HCT116 (cell line): ENCODE results near the gene TMEM222. TPM values are rescaled to one million over a fixed set of nuclear protein-coding genes. Genes with fewer than 3 reads are reported as not detected.

Experiments used
- ATAC-seq: fragments of 200-7000 bp; cut with Tn5 transposase; 2 replicates; pipeline ENCODE4 v1.9.1; 2020; ENCODE audit warnings: mild to moderate bottlenecking, moderate library complexity
- BruUV-seq: library from RNA; stranded (reverse); fragments of 400-500 nt; replicated peaks from 2 replicates; lab custom pipeline; 2021; lab: Mats Ljungman, UMichigan
- CTCF ChIA-PET: fragments of 300-600 bp; sonication (Branson Sonifier 250); formaldehyde crosslinking; loops from one replicate; lab custom pipeline; 2021; ENCODE audit warnings: antibody characterized with exemption; lab: Charles Lee
- POLR2A ChIA-PET: fragments of 300-600, 350-600 bp; sonication (Branson Sonifier 250); formaldehyde crosslinking; loops from one replicate; lab custom pipeline; 2021; ENCODE audit warnings: antibody characterized with exemption; lab: Charles Lee
- RAD21 ChIA-PET, 2 experiments: fragments of 300-600 bp; sonication (Branson Sonifier 250); formaldehyde crosslinking; loops; one replicate each; lab custom pipeline; 2023; ENCODE audit warnings: low total read pairs in 2 of 2; ENCODE audit not compliant: uncharacterized antibody in 2 of 2, unreplicated experiment in 2 of 2, low non-redundant PET in 1 of 2; lab: Charles Lee
- DNase-seq: peaks from one replicate; pipeline ENCODE4 v3.0.0-alpha.2; 2010; ENCODE audit warnings: low read depth, low spot score
- H2AFZ ChIP-seq: fragments of 200-600 bp; shearing (Covaris generic), sonication (generic); 2 replicates; pipeline ENCODE4 v1.6.1; 2017; ENCODE audit warnings: low read depth, mixed run types, mixed read lengths, antibody characterized with exemption, low read length; ENCODE audit not compliant: poor library complexity, severe bottlenecking
- H3K27ac ChIP-seq: 2 replicates; pipeline ENCODE4 v1.5.1; 2012; ENCODE audit warnings: low read depth, low read length
- H3K27me3 ChIP-seq: fragments of 200-600 bp; sonication (generic); 2 replicates; pipeline ENCODE4 v1.6.1; 2016; ENCODE audit warnings: mixed run types, low read length, mixed read lengths; ENCODE audit not compliant: insufficient read depth
- H3K36me3 ChIP-seq, 2 experiments: fragments of 200-500 bp in 1 of 2; fragments of 200-600 bp in 1 of 2; sonication (Bioruptor generic) in 1 of 2; sonication (generic) in 1 of 2; 2 replicates each; pipeline versions ENCODE4 v1.5.1 to v1.6.1; 2014 to 2016; ENCODE audit warnings: low read length in 2 of 2, inconsistent platforms in 1 of 2, mixed read lengths in 1 of 2, mixed run types in 1 of 2; ENCODE audit not compliant: insufficient read depth in 2 of 2, control insufficient read depth in 1 of 2
- H3K4me1 ChIP-seq, 2 experiments: fragments of 200-600 bp in 1 of 2; sonication (generic) in 1 of 2; 2 replicates each; pipeline versions ENCODE4 v1.5.1 to v1.6.1; 2012 to 2017; ENCODE audit warnings: low read length in 2 of 2, inconsistent platforms in 1 of 2, mild to moderate bottlenecking in 1 of 2, mixed read lengths in 1 of 2, mixed run types in 1 of 2, moderate library complexity in 1 of 2; ENCODE audit not compliant: insufficient read depth in 2 of 2, control insufficient read depth in 1 of 2
- H3K4me2 ChIP-seq: fragments of 200-600 bp; sonication (generic); 2 replicates; pipeline ENCODE4 v1.6.1; 2017; ENCODE audit warnings: mixed run types, low read length, mixed read lengths
- H3K4me3 ChIP-seq, 2 experiments: fragments of 200-600 bp in 1 of 2; sonication (generic) in 1 of 2; replicated peaks in 1 of 2; 2 replicates each; pipeline ENCODE4 v1.5.1; 2011 to 2016; ENCODE audit warnings: low read length in 2 of 2, control low read depth in 1 of 2, low read depth in 1 of 2, mild to moderate bottlenecking in 1 of 2, mixed read lengths in 1 of 2, mixed run types in 1 of 2
- H3K79me2 ChIP-seq: fragments of 200-600 bp; sonication (generic); 2 replicates; pipeline ENCODE4 v1.6.1; 2017; ENCODE audit warnings: mild to moderate bottlenecking, mixed run types, low read length, moderate library complexity, mixed read lengths; ENCODE audit not compliant: insufficient read depth
- H3K9ac ChIP-seq: fragments of 200-600 bp; sonication (generic); 2 replicates; pipeline ENCODE4 v1.6.1; 2016; ENCODE audit warnings: low read length, mixed read lengths
- H3K9me2 ChIP-seq: fragments of 200-600 bp; sonication (generic), shearing (Covaris generic); 2 replicates; pipeline ENCODE4 v1.6.1; 2017; ENCODE audit warnings: mixed run types, mild to moderate bottlenecking, moderate library complexity; ENCODE audit not compliant: insufficient read depth
- H3K9me3 ChIP-seq, 2 experiments: fragments of 200-500 bp in 1 of 2; fragments of 200-600 bp in 1 of 2; sonication (Bioruptor generic) in 1 of 2; sonication (generic) in 1 of 2; 2 replicates each; pipeline ENCODE4 v1.6.1; 2014 to 2017; ENCODE audit warnings: low read length in 2 of 2, mixed read lengths in 2 of 2, inconsistent platforms in 1 of 2, low read depth in 1 of 2, mild to moderate bottlenecking in 1 of 2, mixed run types in 1 of 2, moderate library complexity in 1 of 2; ENCODE audit not compliant: control insufficient read depth in 1 of 2, insufficient read depth in 1 of 2
- H4K20me1 ChIP-seq: fragments of 200-600 bp; sonication (generic), shearing (Covaris generic); 2 replicates; pipeline ENCODE4 v1.6.1; 2017; ENCODE audit warnings: mixed run types, mild to moderate bottlenecking, moderate library complexity; ENCODE audit not compliant: insufficient read depth
- ATF3 ChIP-seq: IDR thresholded peaks from 2 replicates; pipeline ENCODE4 v1.6.1; 2012
- CBX3 ChIP-seq: IDR thresholded peaks from 2 replicates; pipeline ENCODE4 v1.6.1; 2012; ENCODE audit warnings: low read depth
- CEBPB ChIP-seq: IDR thresholded peaks from 2 replicates; pipeline ENCODE4 v1.6.1; 2012; ENCODE audit warnings: low read depth
- ELF1 ChIP-seq: IDR thresholded peaks from 2 replicates; pipeline ENCODE4 v1.6.1; 2012; ENCODE audit warnings: low read depth, borderline replicate concordance
- EZH2 ChIP-seq: fragments of 200-600 bp; sonication (generic); IDR thresholded peaks from 2 replicates; pipeline ENCODE4 v1.6.1; 2017; ENCODE audit warnings: antibody characterized with exemption, mixed run types
- EZH2phosphoT487 ChIP-seq: fragments of 200-600 bp; IDR thresholded peaks from 2 replicates; pipeline ENCODE4 v1.6.1; 2018; ENCODE audit warnings: antibody characterized with exemption, borderline replicate concordance
- FOSL1 ChIP-seq: IDR thresholded peaks from 2 replicates; pipeline ENCODE4 v1.6.1; 2012; ENCODE audit warnings: low read depth
- JUND ChIP-seq: IDR thresholded peaks from 2 replicates; pipeline ENCODE4 v1.6.1; 2012
- MAX ChIP-seq: IDR thresholded peaks from 2 replicates; pipeline ENCODE4 v1.6.1; 2012
- POLR2A ChIP-seq: IDR thresholded peaks from 2 replicates; pipeline ENCODE4 v1.7.0; 2011; ENCODE audit warnings: borderline replicate concordance; ENCODE audit not compliant: insufficient read depth, insufficient read length; ENCODE audit errors: extremely low read depth
- POLR2AphosphoS5 ChIP-seq: IDR thresholded peaks from 2 replicates; pipeline ENCODE4 v1.6.1; 2011; ENCODE audit warnings: mild to moderate bottlenecking, low read depth, low read length, moderate library complexity
- RAD21 ChIP-seq: IDR thresholded peaks from 2 replicates; pipeline ENCODE4 v1.6.1; 2012; ENCODE audit warnings: low read depth, mild to moderate bottlenecking
- REST ChIP-seq: IDR thresholded peaks from 2 replicates; pipeline ENCODE4 v1.6.1; 2012; ENCODE audit warnings: low read depth
- SP1 ChIP-seq: IDR thresholded peaks from 2 replicates; pipeline ENCODE4 v1.6.1; 2012; ENCODE audit warnings: low read depth
- SRF ChIP-seq: IDR thresholded peaks from 2 replicates; pipeline ENCODE4 v1.6.1; 2012; ENCODE audit warnings: low read depth
- YY1 ChIP-seq: IDR thresholded peaks from 2 replicates; pipeline ENCODE4 v1.6.1; 2011; ENCODE audit warnings: low read length, low read depth, moderate library complexity, mild to moderate bottlenecking; ENCODE audit not compliant: insufficient replicate concordance; ENCODE audit errors: extremely low read depth
- ZBTB33 ChIP-seq: IDR thresholded peaks from 2 replicates; pipeline ENCODE4 v1.6.1; 2011; ENCODE audit warnings: mild to moderate bottlenecking, low read length, moderate library complexity; ENCODE audit not compliant: insufficient replicate concordance; ENCODE audit errors: extremely low read depth
- ZFX ChIP-seq: fragments of 450-650 bp; IDR thresholded peaks from 2 replicates; pipeline ENCODE4 v1.6.1; 2017
- ZNF274 ChIP-seq: fragments of 200-500 bp; sonication (Bioruptor generic); IDR thresholded peaks from 2 replicates; pipeline ENCODE4 v1.6.1; 2014; ENCODE audit warnings: mild to moderate bottlenecking, low read depth, low read length, inconsistent platforms
- intact Hi-C: fragments of 100-400 bp; cut with micrococcal nuclease; formaldehyde crosslinking; loops from 2 replicates; pipeline ENCODE4 v1.10.0; 2022
- total RNA-seq: library from RNA; stranded (reverse); gene quantifications from one replicate; pipeline ENCODE4 v1.2.1, GENCODE V29; 2021; ENCODE audit not compliant: unreplicated experiment

The TMEM222 gene
- total RNA-seq, 1 experiment from 2014 or later = 32.8 TPM

GRCh38 chr1:27361553-27361952 lies 39.6 kb downstream of the TMEM222 start:
- ChIA-PET RAD21 (no interaction called here), POLR2A (interaction anchor here (0.7 kb wide), 1 partner anchor 20 kb away, joined by 3 read pairs; the partner anchor contains the start of gene SYTL1), CTCF (interaction anchor here (0.6 to 1.3 kb wide), 3 partner anchors 8 to 59 kb away, joined by 3 read pairs; no protein-coding TSS in a partner anchor)
- Histone ChIP-seq H3K79me2 (peaks cover 3% of the 10 kb centered on the region; the same call in 1 of the 2 replicates), H3K4me1 (peaks cover 12 to 28% of the 10 kb centered on the region in 2 experiments; a peak in 3 of 4 replicates), H3K36me3 (peaks cover 0 to 4% of the 10 kb centered on the region in 2 experiments; a peak in 1 of 4 replicates), H3K9ac (no peak overlapping the region), H3K4me3 (no peak overlapping the region), H3K27me3 (no peaks in the 10 kb centered on the region), H3K9me2 (no peaks in the 10 kb centered on the region), H3K4me2 (no peak overlapping the region), H3K9me3 (no peaks in the 10 kb centered on the region), H3K27ac (no peak overlapping the region), H4K20me1 (no peaks in the 10 kb centered on the region), H2AFZ (no peak overlapping the region)
- ATAC-seq (no peak), DNase-seq (no peak)
- no TSS peak for BruUV-seq
- intact Hi-C loops = no loop called here
- TF ChIP-seq EZH2phosphoT487 = no peak
- TF ChIP-seq SP1 = no peak
- TF ChIP-seq FOSL1 = no peak
- TF ChIP-seq ELF1 = no peak
- TF ChIP-seq EZH2 = no peak
- TF ChIP-seq ZBTB33 = no peak
- TF ChIP-seq CEBPB = no peak
- no peak for TF ChIP-seq MAX
- TF ChIP-seq ZNF274 = no peak
- TF ChIP-seq ZFX = no peak
- TF ChIP-seq REST = no peak
- no peak for TF ChIP-seq RAD21
- TF ChIP-seq POLR2AphosphoS5 = no peak
- TF ChIP-seq JUND = no peak
- no peak for TF ChIP-seq YY1
- no peak for TF ChIP-seq SRF
- no peak for TF ChIP-seq ATF3
- no peak for TF ChIP-seq CBX3
- TF ChIP-seq POLR2A = no peak
